Measurements from ENCODE around the gene MYO1A.
"Not testable (repeated sequence)": the region's sequence is repeated elsewhere in the genome, so short reads cannot be mapped to it uniquely, and the experiment has no call there.

MYO1A gene

GRCh38 chr12:56988207-56988739 is 61.7 kb downstream of the MYO1A start:
- no peak overlapping the region for H3K4me3 ChIP-seq (ENCODE audit: low read depth, low read length)
- no peak for TF ChIP-seq CTCF (IDR thresholded peaks at IDR 0.05; ENCODE audit: low read depth, low read length)

- peak; percentile 87 for TF ChIP-seq CTCF (IDR thresholded peaks at IDR 0.05; ENCODE audit: low read depth, low read length)
- H3K4me3 ChIP-seq (ENCODE audit: low read depth, low read length) = no peak overlapping the region
Observed at GRCh38 chr12:56987551-56988053, 62.3 kb downstream of the MYO1A start.

DNA sequence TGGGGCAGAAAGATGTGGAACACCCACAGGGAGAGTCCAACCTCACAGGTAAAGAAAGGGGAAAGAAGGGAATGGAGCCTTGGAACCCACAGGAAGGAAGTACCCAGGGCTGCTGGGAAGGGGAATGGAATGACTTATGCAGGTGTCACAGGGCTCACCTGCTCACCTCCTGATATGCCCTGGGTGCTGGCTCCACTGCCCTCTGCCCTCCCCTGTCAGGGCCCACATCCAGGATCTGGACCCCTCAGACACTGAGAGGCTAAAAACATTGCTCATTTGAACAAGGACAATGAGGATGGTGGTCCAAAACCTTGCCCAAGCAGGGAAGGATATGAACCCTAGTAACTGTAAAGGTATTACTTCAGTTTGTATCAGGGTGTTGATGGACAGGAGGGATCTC is 62.9 kb downstream of the MYO1A start:
- H3K4me3 ChIP-seq (ENCODE audit: low read depth, low read length) = no peak overlapping the region
- no peak for TF ChIP-seq CTCF (IDR thresholded peaks at IDR 0.05; ENCODE audit: low read depth, low read length)

GRCh38 chr12:56985714-56986113 is 64.2 kb downstream of the MYO1A start:
- H3K4me3 ChIP-seq (ENCODE audit: low read depth, low read length) = not testable (repeated sequence)

DNA sequence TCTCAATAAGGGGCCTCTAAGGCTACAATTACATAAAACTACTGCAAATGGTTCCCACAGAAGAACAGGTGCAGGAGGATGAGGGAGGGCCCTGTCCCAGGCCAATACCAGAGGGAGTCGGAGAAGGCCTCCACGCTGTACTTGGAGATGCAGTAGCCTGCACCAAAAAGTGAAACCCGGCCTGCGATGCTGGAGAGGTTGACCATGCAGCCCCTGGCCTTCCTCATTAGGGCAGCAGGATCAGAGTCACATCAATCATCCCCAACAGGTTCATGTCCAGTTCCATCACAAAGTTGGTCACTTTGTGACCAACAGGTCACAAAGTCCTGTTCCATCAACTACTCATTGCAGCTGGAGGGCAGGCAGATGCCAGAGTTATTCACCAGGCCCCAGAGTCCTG is 66.5 kb downstream of the MYO1A start:
- TF ChIP-seq CTCF (IDR thresholded peaks at IDR 0.05; ENCODE audit: low read depth, low read length) = no peak
- no peak overlapping the region for H3K4me3 ChIP-seq (ENCODE audit: low read depth, low read length)

DNA sequence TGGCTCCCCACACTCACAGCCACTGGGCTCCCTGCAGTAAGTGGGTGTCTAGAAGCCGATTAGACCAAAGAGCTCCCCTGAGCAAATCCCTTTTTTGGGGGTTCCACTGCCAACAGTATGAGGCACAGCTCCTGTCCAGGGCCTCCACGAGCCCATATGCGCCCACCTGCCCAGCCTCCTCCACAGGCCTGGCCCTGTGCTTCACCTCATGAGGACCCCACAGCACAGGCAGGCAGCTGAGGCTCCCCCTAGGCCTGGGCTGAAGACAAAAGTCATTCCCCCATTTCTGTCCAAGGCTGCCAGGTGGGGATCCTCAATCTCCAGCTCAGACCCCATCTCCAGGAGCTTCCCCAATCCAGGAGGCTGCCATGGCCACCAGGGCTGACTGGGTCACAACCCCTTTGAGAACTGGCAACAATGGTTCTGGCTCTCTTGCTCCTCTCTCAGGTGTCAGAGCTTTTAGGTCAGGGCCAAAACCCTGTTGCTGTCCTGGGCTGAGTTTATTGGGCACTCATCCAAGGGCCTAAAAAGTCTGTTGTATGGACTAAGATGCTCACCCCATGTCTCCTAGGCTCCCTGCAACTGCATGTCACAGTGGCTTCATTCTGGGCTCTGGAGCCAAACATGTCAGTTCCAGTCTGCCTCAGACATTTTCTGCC is 67.2 kb downstream of the MYO1A start:
- not testable (repeated sequence) for H3K4me3 ChIP-seq (ENCODE audit: low read depth, low read length)

- no peak overlapping the region for H3K4me3 ChIP-seq (ENCODE audit: low read depth, low read length)
- no peak for TF ChIP-seq CTCF (IDR thresholded peaks at IDR 0.05; ENCODE audit: low read depth, low read length)
Observed at GRCh38 chr12:56980941-56981530, 68.9 kb downstream of the MYO1A start.

DNA sequence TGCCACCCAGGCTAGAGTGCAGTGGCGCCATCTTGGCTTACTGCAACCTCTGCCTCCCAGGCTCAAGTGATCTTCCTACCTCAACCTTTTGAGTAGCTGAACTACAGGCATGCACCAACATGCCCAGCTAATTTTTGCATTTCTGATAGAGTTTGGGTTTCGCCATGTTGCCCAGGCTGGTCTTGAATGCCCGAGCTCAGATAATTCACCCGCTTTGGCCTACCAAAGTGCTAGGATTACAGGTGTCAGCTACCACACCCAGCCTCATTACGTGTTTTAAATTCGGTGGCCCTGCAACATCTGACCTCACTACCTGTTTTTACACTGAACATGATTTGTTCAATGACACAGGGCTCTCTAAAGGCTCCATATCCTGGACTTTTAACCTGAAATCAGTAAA is 69.7 kb downstream of the MYO1A start:
- TF ChIP-seq CTCF (IDR thresholded peaks at IDR 0.05; ENCODE audit: low read depth, low read length) = no peak
- no peak overlapping the region for H3K4me3 ChIP-seq (ENCODE audit: low read depth, low read length)
